CD14-positive monocyte (primary cell): ENCODE measurements around the gene PRSS33. TPM values are rescaled to one million over a fixed set of nuclear protein-coding genes. Genes with fewer than 3 reads are reported as not detected.

Experiments
- DNase-seq, 3 donors: peaks; one replicate each; pipeline ENCODE4 v3.0.0-alpha.2; 2011 to 2022
- H2AFZ ChIP-seq: 2 replicates; pipeline ENCODE4 v1.6.0; 2012; ENCODE audit warnings: mild to moderate bottlenecking, low read depth, low read length, inconsistent platforms; ENCODE audit not compliant: insufficient read depth, poor library complexity, severe bottlenecking
- H3K27ac ChIP-seq, 2 donors: 1 replicate in 1 of 2; 2 replicates in 1 of 2; pipeline ENCODE4 v1.5.1; 2012 to 2013; ENCODE audit warnings: low read length in 2 of 2, control low read depth in 1 of 2, inconsistent platforms in 1 of 2, low read depth in 1 of 2, mild to moderate bottlenecking in 1 of 2
- H3K27me3 ChIP-seq, 2 donors: one replicate each; pipeline versions ENCODE4 v1.6.0 to v1.6.1; 2011 to 2013; ENCODE audit warnings: low read length in 2 of 2; ENCODE audit not compliant: control insufficient read depth in 2 of 2, insufficient read depth in 2 of 2
- H3K36me3 ChIP-seq, 2 donors: replicated peaks in 1 of 2; 1 replicate in 1 of 2; 2 replicates in 1 of 2; pipeline versions ENCODE4 v1.5.1 to v1.6.1; 2012 to 2013; ENCODE audit warnings: low read length in 2 of 2, control low read depth in 1 of 2, inconsistent platforms in 1 of 2, mild to moderate bottlenecking in 1 of 2; ENCODE audit not compliant: insufficient read depth in 2 of 2, control insufficient read depth in 1 of 2
- H3K4me1 ChIP-seq, 2 donors: 1 replicate in 1 of 2; 2 replicates in 1 of 2; pipeline versions ENCODE4 v1.5.1 to v1.6.1; 2012 to 2013; ENCODE audit warnings: low read length in 2 of 2, control low read depth in 1 of 2, inconsistent platforms in 1 of 2, mild to moderate bottlenecking in 1 of 2, moderate library complexity in 1 of 2; ENCODE audit not compliant: insufficient read depth in 2 of 2, control insufficient read depth in 1 of 2
- H3K4me2 ChIP-seq: replicated peaks from 2 replicates; pipeline ENCODE3; 2012; ENCODE audit warnings: low read length, moderate library complexity, mild to moderate bottlenecking; ENCODE audit not compliant: poor library complexity, severe bottlenecking; ENCODE audit errors: extremely low read depth
- H3K4me3 ChIP-seq, 3 experiments: fragments of 200-600 bp in 1 of 3; sonication (generic) in 1 of 3; replicated peaks in 1 of 3; 1 replicate in 2 of 3; 2 replicates in 1 of 3; pipeline ENCODE4 v1.5.1; 2011 to 2013; ENCODE audit warnings: low read length in 3 of 3, mild to moderate bottlenecking in 3 of 3, control low read depth in 2 of 3, low read depth in 2 of 3, inconsistent platforms in 1 of 3, moderate library complexity in 1 of 3
- H3K79me2 ChIP-seq: 2 replicates; pipeline ENCODE4 v1.6.0; 2012; ENCODE audit warnings: mild to moderate bottlenecking, control low read depth, inconsistent platforms, low read length, moderate library complexity; ENCODE audit not compliant: insufficient read depth
- H3K9ac ChIP-seq: 2 replicates; pipeline ENCODE4 v1.6.0; 2017; ENCODE audit warnings: low read length, mild to moderate bottlenecking; ENCODE audit not compliant: insufficient read depth, poor library complexity, severe bottlenecking
- H3K9me3 ChIP-seq, 2 donors: replicated peaks in 1 of 2; 1 replicate in 1 of 2; 2 replicates in 1 of 2; pipeline versions ENCODE4 v1.5.1 to v1.6.1; 2012 to 2013; ENCODE audit warnings: low read length in 2 of 2, control low read depth in 1 of 2; ENCODE audit not compliant: control insufficient read depth in 1 of 2, insufficient read depth in 1 of 2
- H4K20me1 ChIP-seq: 2 replicates; pipeline ENCODE4 v1.6.0; 2012; ENCODE audit warnings: mild to moderate bottlenecking, low read length, control low read depth, moderate library complexity; ENCODE audit not compliant: insufficient read depth
- H3K27ac Mint-ChIP-seq, 7 donors: one replicate each; pipeline ENCODE4 v1.8.0; 2020; ENCODE audit warnings: mild to moderate bottlenecking in 7 of 7, mixed read lengths in 7 of 7, moderate library complexity in 6 of 7, inconsistent platforms in 2 of 7
- H3K27me3 Mint-ChIP-seq, 3 donors: one replicate each; pipeline ENCODE4 v1.8.0; 2021 to 2022; ENCODE audit warnings: low read depth in 3 of 3, mild to moderate bottlenecking in 3 of 3, mixed read lengths in 3 of 3, moderate library complexity in 3 of 3, inconsistent platforms in 1 of 3
- H3K36me3 Mint-ChIP-seq, 2 donors: one replicate each; pipeline ENCODE4 v1.8.0; 2020; ENCODE audit warnings: mixed read lengths in 2 of 2, inconsistent platforms in 1 of 2, mild to moderate bottlenecking in 1 of 2
- H3K4me1 Mint-ChIP-seq: one replicate; pipeline ENCODE4 v1.8.0; 2020; ENCODE audit warnings: mild to moderate bottlenecking, mixed read lengths
- H3K4me3 Mint-ChIP-seq, 2 donors: one replicate each; pipeline ENCODE4 v1.8.0; 2020; ENCODE audit warnings: mild to moderate bottlenecking in 2 of 2, mixed read lengths in 2 of 2, moderate library complexity in 1 of 2
- H3K9me3 Mint-ChIP-seq, 7 donors: one replicate each; pipeline ENCODE4 v1.8.0; 2020 to 2022; ENCODE audit warnings: mixed read lengths in 7 of 7, mild to moderate bottlenecking in 6 of 7, moderate library complexity in 6 of 7, inconsistent platforms in 2 of 7
- WGBS: methylation state at CpG from one replicate; pipeline ENCODE4 v1.1.5; 2013; ENCODE audit warnings: missing lambda C conversion rate; ENCODE audit not compliant: insufficient coverage; 5-methylcytosine and 5-hydroxymethylcytosine counted together
- intact Hi-C, 2 donors: fragments of 100-400 bp; cut with micrococcal nuclease; formaldehyde crosslinking; loops; one replicate each; pipeline versions ENCODE4 v1.15.0 to v1.15.1; 2023
- polyA plus RNA-seq, 3 donors: library from polyadenylated mRNA; depleted of rRNA in 1 of 3; unstranded in 2 of 3; stranded (reverse) in 1 of 3; fragments of 300-500 nt in 2 of 3; fragments of >200 nt in 1 of 3; fragmentation: Illumina TruSeq in 2 of 3; gene quantifications; 1 replicate in 2 of 3; 2 replicates in 1 of 3; pipeline ENCODE4 v1.2.3, GENCODE V29; 2012 to 2021
- TF ChIP-seq, protein P1 (sequence below): fragments of 200-600 bp; IDR thresholded peaks from one replicate; pipeline ENCODE4 v1.8.0; 2022; ENCODE audit warnings: antibody characterized with exemption, mild to moderate bottlenecking

PRSS33 gene
- polyA plus RNA-seq, 3 donors = 0.05 TPM; not detected in 2

DNA sequence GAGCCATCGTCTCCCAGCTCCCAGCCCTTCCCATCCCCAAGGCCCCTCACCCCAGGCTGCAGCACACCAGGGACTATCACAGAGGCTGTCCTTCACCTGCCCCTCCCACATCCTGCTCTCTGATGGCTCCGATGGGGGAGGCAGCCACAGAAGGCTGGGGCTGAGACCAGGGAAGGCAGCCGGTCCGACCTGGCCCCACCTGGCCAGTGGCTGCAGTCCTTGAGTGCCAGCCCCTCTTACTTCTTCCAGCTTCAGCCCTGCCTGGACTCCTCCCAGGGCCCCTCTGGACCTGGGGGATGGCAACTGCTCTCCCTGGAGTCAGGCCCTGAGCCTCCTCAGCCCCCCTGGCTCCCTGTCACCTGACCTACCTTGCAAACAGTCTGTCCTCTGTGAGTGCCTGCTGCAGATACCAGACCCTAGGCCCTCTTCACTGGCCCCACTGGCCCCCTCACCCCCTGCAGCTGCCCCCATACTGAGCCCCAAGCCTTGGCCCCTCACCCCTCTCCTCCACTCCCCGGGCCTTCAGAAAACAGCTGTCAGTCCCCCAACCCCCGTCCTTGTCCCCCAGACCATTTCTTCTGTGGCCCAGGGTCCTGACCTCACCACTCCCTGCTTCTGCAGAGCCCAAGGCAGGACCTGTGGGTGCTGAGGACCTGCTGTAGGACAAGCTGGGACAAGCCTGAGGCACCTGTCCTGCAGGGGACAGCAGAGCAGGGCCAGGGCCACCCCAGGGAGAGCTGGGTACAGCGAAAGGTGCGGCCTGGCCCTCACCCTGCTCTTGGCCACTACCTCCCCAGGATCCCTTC lies 47.5 kb downstream of the PRSS33 start:
- DNase-seq = no peak
- H3K4me3 ChIP-seq = no peak overlapping the region
- TF ChIP-seq, protein P1, sequence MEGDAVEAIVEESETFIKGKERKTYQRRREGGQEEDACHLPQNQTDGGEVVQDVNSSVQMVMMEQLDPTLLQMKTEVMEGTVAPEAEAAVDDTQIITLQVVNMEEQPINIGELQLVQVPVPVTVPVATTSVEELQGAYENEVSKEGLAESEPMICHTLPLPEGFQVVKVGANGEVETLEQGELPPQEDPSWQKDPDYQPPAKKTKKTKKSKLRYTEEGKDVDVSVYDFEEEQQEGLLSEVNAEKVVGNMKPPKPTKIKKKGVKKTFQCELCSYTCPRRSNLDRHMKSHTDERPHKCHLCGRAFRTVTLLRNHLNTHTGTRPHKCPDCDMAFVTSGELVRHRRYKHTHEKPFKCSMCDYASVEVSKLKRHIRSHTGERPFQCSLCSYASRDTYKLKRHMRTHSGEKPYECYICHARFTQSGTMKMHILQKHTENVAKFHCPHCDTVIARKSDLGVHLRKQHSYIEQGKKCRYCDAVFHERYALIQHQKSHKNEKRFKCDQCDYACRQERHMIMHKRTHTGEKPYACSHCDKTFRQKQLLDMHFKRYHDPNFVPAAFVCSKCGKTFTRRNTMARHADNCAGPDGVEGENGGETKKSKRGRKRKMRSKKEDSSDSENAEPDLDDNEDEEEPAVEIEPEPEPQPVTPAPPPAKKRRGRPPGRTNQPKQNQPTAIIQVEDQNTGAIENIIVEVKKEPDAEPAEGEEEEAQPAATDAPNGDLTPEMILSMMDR = no peak
- Mint-ChIP-seq H3K27me3 (peaks cover 0 to 3% (median 2%) of the 10 kb centered on the region in 3 donors), H3K4me3 (no peak overlapping the region), H3K9me3 (no peaks in the 10 kb centered on the region), H3K36me3 (no peaks in the 10 kb centered on the region), H3K4me1 (peaks cover 2% of the 10 kb centered on the region), H3K27ac (no peak overlapping the region)
- intact Hi-C loops = no loop called here
- H3K79me2 ChIP-seq = no peaks in the 10 kb centered on the region
- no peaks in the 10 kb centered on the region for H4K20me1 ChIP-seq
- no peaks in the 10 kb centered on the region for H3K27me3 ChIP-seq
- no peak overlapping the region for H3K4me2 ChIP-seq
- no peaks in the 10 kb centered on the region for H3K4me1 ChIP-seq
- no peaks in the 10 kb centered on the region for H3K36me3 ChIP-seq
- no peaks in the 10 kb centered on the region for H3K9me3 ChIP-seq
- no peak overlapping the region for H2AFZ ChIP-seq
- H3K27ac ChIP-seq = no peak overlapping the region
- no peak overlapping the region for H3K9ac ChIP-seq
- WGBS = 84% methylated on average over 6 of the region's 8 CpGs

DNA sequence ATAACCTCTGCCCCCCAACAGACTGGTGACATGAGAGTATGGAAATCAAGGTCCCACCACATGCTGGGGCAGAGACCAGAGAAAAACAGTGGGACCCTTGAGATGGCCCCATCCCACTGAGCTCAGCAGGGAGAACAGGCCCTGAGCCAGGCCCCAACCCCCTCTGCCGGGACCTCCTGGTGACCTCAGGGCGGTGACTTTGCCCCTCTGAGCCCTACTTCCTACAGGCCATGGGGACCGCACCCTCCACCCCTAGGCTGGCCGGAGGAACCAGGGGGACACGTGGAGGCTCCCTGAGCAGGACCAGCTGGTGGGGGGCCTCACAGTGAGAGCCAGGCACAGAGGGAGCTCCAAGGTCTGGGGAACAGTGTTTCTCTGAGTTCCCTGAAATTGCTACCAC lies 48.7 kb downstream of the PRSS33 start:
- intact Hi-C loops = no loop called here
- H3K27me3 Mint-ChIP-seq = peaks cover 0 to 5% (median 2%) of the 10 kb centered on the region in 3 donors
- no peak overlapping the region for H3K4me3 Mint-ChIP-seq
- H3K9ac ChIP-seq = no peak overlapping the region
- H3K27ac Mint-ChIP-seq = no peak overlapping the region
- H3K36me3 ChIP-seq = no peaks in the 10 kb centered on the region
- H3K4me3 ChIP-seq = no peak overlapping the region
- no peaks in the 10 kb centered on the region for H3K9me3 ChIP-seq
- H4K20me1 ChIP-seq = no peaks in the 10 kb centered on the region
- no peak overlapping the region for H3K27ac ChIP-seq
- H3K27me3 ChIP-seq = no peaks in the 10 kb centered on the region
- no peaks in the 10 kb centered on the region for H3K36me3 Mint-ChIP-seq
- no peaks in the 10 kb centered on the region for H3K9me3 Mint-ChIP-seq
- WGBS = 93% methylated on average over 3 of the region's 5 CpGs
- no peak overlapping the region for H3K4me2 ChIP-seq
- no peaks in the 10 kb centered on the region for H3K79me2 ChIP-seq
- H2AFZ ChIP-seq = no peak overlapping the region
- H3K4me1 Mint-ChIP-seq = peaks cover 3% of the 10 kb centered on the region
- H3K4me1 ChIP-seq = no peaks in the 10 kb centered on the region
- TF ChIP-seq, protein P1 = no peak
- no peak for DNase-seq
